Panc1 (cell line): ENCODE results near the gene FMO2.

ENCODE experiments used
- CTCF ChIP-seq: fragments of 450-650 bp; IDR thresholded peaks from 2 replicates; pipeline ENCODE4 v1.5.1; 2017; ENCODE audit warnings: mild to moderate bottlenecking
- POLR2AphosphoS5 ChIP-seq: IDR thresholded peaks from 2 replicates; pipeline ENCODE4 v1.6.1; 2012; ENCODE audit warnings: mild to moderate bottlenecking, low read depth, low read length, moderate library complexity
- REST ChIP-seq, 2 experiments: IDR thresholded peaks; 2 replicates each; pipeline ENCODE4 v1.6.1; 2011 to 2012; ENCODE audit warnings: low read depth in 2 of 2, control low read depth in 1 of 2, low read length in 1 of 2, mild to moderate bottlenecking in 1 of 2, moderate library complexity in 1 of 2; ENCODE audit not compliant: insufficient read depth in 1 of 2
- TCF7L2 ChIP-seq: IDR thresholded peaks from 2 replicates; pipeline ENCODE4 v1.6.1; 2011; ENCODE audit warnings: mild to moderate bottlenecking, low read depth, low read length, inconsistent platforms

- TF ChIP-seq CTCF (no peak), POLR2AphosphoS5 (no peak), REST (IDR thresholded peaks at IDR 0.05; ENCODE audit: insufficient read depth in 1 of 2, low read depth in 2 of 2, low read length in 1 of 2) (no peak), TCF7L2 (no peak)
Measured at GRCh38 chr1:171217658-171218443, 32.8 kb downstream of the FMO2 start.
